DND-41 (cell line): ENCODE data around the gene FBXO42.

ENCODE experiments used
- ATAC-seq: fragments of 200-7000 bp; cut with Tn5 transposase; 3 replicates; pipeline ENCODE4 v1.9.1; 2021; ENCODE audit warnings: low read depth; ENCODE audit not compliant: insufficient read depth
- DNase-seq: peaks from one replicate; pipeline ENCODE4 v3.0.0-alpha.2; 2020
- H2AFZ ChIP-seq: 2 replicates; pipeline ENCODE4 v1.6.0; 2012; ENCODE audit warnings: low read depth, low read length
- H3K27ac ChIP-seq: 2 replicates; pipeline ENCODE4 v1.5.1; 2012; ENCODE audit warnings: low read length, inconsistent platforms
- H3K27me3 ChIP-seq: fragments of 200-600 bp; sonication (generic); 2 replicates; pipeline ENCODE4 v1.6.0; 2012; ENCODE audit warnings: low read length, mild to moderate bottlenecking, inconsistent platforms; ENCODE audit not compliant: insufficient read depth, poor library complexity
- H3K36me3 ChIP-seq: 2 replicates; pipeline ENCODE4 v1.5.1; 2012; ENCODE audit warnings: low read length, inconsistent platforms; ENCODE audit not compliant: insufficient read depth
- H3K4me1 ChIP-seq: 2 replicates; pipeline ENCODE4 v1.5.1; 2012; ENCODE audit warnings: mild to moderate bottlenecking, low read length; ENCODE audit not compliant: insufficient read depth
- H3K4me2 ChIP-seq: 2 replicates; pipeline ENCODE4 v1.6.0; 2012; ENCODE audit warnings: mild to moderate bottlenecking, moderate library complexity, low read length, inconsistent platforms; ENCODE audit not compliant: insufficient read depth
- H3K4me3 ChIP-seq, 2 experiments: fragments of 200-600 bp in 1 of 2; shearing (Covaris generic) in 1 of 2; 2 replicates each; pipeline ENCODE4 v1.5.1; 2012 to 2016; ENCODE audit warnings: inconsistent platforms in 2 of 2, low read length in 2 of 2, mild to moderate bottlenecking in 2 of 2, low read depth in 1 of 2, moderate library complexity in 1 of 2
- H3K79me2 ChIP-seq: 2 replicates; pipeline ENCODE4 v1.6.0; 2012; ENCODE audit warnings: low read length, inconsistent platforms; ENCODE audit not compliant: insufficient read depth
- H3K9ac ChIP-seq: 2 replicates; pipeline ENCODE4 v1.6.0; 2012; ENCODE audit warnings: low read depth, mild to moderate bottlenecking, inconsistent platforms, low read length, moderate library complexity
- H3K9me3 ChIP-seq: 2 replicates; pipeline ENCODE4 v1.5.1; 2012; ENCODE audit warnings: low read length, moderate library complexity, mild to moderate bottlenecking, inconsistent platforms; ENCODE audit not compliant: insufficient read depth, severe bottlenecking
- H4K20me1 ChIP-seq: 2 replicates; pipeline ENCODE4 v1.6.0; 2012; ENCODE audit warnings: low read length; ENCODE audit not compliant: insufficient read depth
- EZH2 ChIP-seq: IDR thresholded peaks from 3 replicates; pipeline ENCODE4 v1.6.1; 2012; ENCODE audit warnings: borderline replicate concordance, low read depth, mild to moderate bottlenecking, moderate library complexity, low read length, inconsistent platforms; ENCODE audit not compliant: severe bottlenecking
- TF ChIP-seq, protein P1 (sequence below): IDR thresholded peaks from 2 replicates; pipeline ENCODE4 v1.5.1; 2012; ENCODE audit warnings: borderline replicate concordance, low read length, moderate library complexity, mild to moderate bottlenecking; ENCODE audit not compliant: poor library complexity, severe bottlenecking; ENCODE audit errors: extremely low read depth

The FBXO42 gene

GRCh38 chr1:16210581-16210980 lies 141.7 kb downstream of the FBXO42 start:
- TF ChIP-seq EZH2: no peak
- TF ChIP-seq, protein P1, sequence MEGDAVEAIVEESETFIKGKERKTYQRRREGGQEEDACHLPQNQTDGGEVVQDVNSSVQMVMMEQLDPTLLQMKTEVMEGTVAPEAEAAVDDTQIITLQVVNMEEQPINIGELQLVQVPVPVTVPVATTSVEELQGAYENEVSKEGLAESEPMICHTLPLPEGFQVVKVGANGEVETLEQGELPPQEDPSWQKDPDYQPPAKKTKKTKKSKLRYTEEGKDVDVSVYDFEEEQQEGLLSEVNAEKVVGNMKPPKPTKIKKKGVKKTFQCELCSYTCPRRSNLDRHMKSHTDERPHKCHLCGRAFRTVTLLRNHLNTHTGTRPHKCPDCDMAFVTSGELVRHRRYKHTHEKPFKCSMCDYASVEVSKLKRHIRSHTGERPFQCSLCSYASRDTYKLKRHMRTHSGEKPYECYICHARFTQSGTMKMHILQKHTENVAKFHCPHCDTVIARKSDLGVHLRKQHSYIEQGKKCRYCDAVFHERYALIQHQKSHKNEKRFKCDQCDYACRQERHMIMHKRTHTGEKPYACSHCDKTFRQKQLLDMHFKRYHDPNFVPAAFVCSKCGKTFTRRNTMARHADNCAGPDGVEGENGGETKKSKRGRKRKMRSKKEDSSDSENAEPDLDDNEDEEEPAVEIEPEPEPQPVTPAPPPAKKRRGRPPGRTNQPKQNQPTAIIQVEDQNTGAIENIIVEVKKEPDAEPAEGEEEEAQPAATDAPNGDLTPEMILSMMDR: no peak
- Histone ChIP-seq H3K4me1 (peaks cover 19% of the 10 kb centered on the region), H3K79me2 (no peaks in the 10 kb centered on the region), H3K27ac (no peak overlapping the region), H3K4me3 (no peak overlapping the region), H2AFZ (no peak overlapping the region), H4K20me1 (no peaks in the 10 kb centered on the region), H3K36me3 (no peaks in the 10 kb centered on the region), H3K4me2 (no peak overlapping the region), H3K9me3 (no peaks in the 10 kb centered on the region), H3K27me3 (no peaks in the 10 kb centered on the region), H3K9ac (no peak overlapping the region)
- no peak for ATAC-seq
- DNase-seq: no peak

- H3K27me3 ChIP-seq: no peaks in the 10 kb centered on the region
- no peak overlapping the region for H3K27ac ChIP-seq
- no peak overlapping the region for H3K9ac ChIP-seq
- no peaks in the 10 kb centered on the region for H4K20me1 ChIP-seq
- H3K4me1 ChIP-seq: peaks cover 24% of the 10 kb centered on the region
- H3K9me3 ChIP-seq: no peaks in the 10 kb centered on the region
- ATAC-seq: no peak
- no peak overlapping the region for H3K4me2 ChIP-seq
- no peak overlapping the region for H2AFZ ChIP-seq
- no peak overlapping the region for H3K4me3 ChIP-seq
- DNase-seq: no peak
- H3K79me2 ChIP-seq: no peaks in the 10 kb centered on the region
- TF ChIP-seq, protein P1: no peak
- no peak for TF ChIP-seq EZH2
- no peaks in the 10 kb centered on the region for H3K36me3 ChIP-seq
Observed at GRCh38 chr1:16209847-16210407, 142.4 kb downstream of the FBXO42 start.

DNA sequence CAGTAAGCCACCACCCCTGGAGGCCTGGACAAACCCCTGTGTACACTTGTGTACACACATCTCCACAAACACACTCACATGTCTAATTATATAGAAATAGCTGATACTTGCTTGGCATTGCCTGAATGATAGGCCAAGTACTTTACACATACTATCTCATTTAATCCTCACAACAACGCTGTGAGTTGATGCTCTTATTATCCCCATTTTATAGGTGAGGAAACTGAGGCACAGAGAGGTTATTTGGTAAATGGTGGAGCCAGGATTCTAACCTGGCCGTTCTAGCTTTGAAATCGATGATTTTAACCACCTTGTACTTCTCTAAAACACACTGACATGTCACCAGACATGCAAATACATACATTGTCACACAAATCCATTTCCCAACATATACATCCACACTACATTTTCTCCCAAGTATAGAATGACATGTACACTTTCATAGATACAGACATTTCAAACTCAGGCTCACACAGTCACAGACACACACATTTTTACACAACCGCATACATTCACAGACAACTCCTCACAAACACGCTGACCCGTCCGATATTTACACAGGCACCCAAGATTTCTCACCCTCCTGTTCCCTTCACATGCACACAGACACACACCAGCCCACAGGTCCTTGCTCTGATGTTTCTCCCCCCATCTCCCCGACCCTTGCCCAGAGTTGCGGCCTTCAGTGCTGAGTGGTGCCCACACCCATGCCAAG lies 143.0 kb downstream of the FBXO42 start:
- H3K9me3 ChIP-seq: no peaks in the 10 kb centered on the region
- no peak overlapping the region for H3K27ac ChIP-seq
- ATAC-seq: no peak
- H3K4me1 ChIP-seq: peaks cover 24% of the 10 kb centered on the region
- H3K4me3 ChIP-seq: no peak overlapping the region
- H3K4me2 ChIP-seq: no peak overlapping the region
- no peak overlapping the region for H3K9ac ChIP-seq
- H2AFZ ChIP-seq: no peak overlapping the region
- no peak for DNase-seq
- H3K27me3 ChIP-seq: no peaks in the 10 kb centered on the region
- no peak for TF ChIP-seq EZH2
- TF ChIP-seq, protein P1: no peak
- no peaks in the 10 kb centered on the region for H4K20me1 ChIP-seq
- H3K36me3 ChIP-seq: no peaks in the 10 kb centered on the region
- no peaks in the 10 kb centered on the region for H3K79me2 ChIP-seq
